Effector CD8-positive, alpha-beta T cell (primary cell): ENCODE measurements around the gene SCG2.

Experiments
- DNase-seq: peaks from one replicate; lab custom pipeline; 2025; lab: John Stamatoyannopoulos, UW
- total RNA-seq, 4 experiments: gene quantifications; one replicate each; lab custom pipeline; 2026; lab: John Stamatoyannopoulos, UW

The SCG2 gene, protein sequence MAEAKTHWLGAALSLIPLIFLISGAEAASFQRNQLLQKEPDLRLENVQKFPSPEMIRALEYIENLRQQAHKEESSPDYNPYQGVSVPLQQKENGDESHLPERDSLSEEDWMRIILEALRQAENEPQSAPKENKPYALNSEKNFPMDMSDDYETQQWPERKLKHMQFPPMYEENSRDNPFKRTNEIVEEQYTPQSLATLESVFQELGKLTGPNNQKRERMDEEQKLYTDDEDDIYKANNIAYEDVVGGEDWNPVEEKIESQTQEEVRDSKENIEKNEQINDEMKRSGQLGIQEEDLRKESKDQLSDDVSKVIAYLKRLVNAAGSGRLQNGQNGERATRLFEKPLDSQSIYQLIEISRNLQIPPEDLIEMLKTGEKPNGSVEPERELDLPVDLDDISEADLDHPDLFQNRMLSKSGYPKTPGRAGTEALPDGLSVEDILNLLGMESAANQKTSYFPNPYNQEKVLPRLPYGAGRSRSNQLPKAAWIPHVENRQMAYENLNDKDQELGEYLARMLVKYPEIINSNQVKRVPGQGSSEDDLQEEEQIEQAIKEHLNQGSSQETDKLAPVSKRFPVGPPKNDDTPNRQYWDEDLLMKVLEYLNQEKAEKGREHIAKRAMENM
- 0 to 0.10 (median 0.04) reads per million in 4 experiments for total RNA-seq

GRCh38 chr2:223601932-223602666 is at the start of gene SCG2:
TSS of gene SCG2 (minus strand) at chr2:223602361. CDS start at chr2:223599282, 3,079 bp downstream.
- DNase-seq = no peak

DNA sequence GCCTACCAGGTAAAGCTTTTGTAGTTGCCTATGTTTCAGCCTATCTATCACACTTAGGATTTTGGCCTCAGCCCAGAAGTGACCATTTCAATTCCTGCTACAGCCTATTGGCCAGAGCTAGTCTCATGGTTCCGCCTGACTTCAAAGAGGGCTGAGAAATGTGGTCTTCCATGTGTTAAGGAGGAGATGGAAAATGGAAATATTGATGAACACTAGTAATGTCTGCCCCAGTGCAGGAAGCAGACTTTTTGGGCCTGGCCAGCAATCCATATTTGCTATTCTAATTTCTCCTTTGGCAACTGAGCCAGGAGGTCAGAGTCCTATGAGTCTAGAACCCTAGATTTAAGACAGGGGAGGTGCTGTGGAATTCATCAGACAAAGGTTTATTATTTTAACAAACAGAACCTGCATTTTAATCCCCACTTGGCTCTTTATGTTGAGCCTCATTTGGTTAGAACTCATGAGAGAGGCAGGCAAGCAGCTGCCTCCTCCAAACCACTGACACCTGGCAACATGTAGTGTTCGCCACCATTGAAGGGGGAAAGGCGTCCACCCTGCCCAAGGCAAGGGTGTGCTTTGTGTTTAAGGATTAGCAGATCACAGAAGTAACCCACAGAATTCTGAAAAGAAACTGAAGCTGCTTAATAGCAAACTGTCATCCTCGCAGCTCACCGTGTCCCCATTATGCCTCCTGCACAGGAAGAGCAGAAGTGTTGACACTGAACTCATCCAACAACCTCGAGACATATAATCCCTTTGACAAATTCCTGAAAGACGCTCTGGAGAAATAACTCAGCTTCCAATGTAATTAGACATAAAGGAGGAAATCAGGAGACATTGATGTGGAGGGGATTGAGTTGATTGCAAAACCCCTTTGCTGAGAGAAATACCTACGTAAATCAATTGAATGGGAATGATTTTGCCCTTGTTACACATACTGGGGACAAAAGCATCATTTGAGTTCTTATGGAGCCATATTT is 47.7 kb upstream of the SCG2 start:
- DNase-seq = no peak

GRCh38 chr2:223648755-223649154 is 46.6 kb upstream of the SCG2 start:
- no peak for DNase-seq

DNA sequence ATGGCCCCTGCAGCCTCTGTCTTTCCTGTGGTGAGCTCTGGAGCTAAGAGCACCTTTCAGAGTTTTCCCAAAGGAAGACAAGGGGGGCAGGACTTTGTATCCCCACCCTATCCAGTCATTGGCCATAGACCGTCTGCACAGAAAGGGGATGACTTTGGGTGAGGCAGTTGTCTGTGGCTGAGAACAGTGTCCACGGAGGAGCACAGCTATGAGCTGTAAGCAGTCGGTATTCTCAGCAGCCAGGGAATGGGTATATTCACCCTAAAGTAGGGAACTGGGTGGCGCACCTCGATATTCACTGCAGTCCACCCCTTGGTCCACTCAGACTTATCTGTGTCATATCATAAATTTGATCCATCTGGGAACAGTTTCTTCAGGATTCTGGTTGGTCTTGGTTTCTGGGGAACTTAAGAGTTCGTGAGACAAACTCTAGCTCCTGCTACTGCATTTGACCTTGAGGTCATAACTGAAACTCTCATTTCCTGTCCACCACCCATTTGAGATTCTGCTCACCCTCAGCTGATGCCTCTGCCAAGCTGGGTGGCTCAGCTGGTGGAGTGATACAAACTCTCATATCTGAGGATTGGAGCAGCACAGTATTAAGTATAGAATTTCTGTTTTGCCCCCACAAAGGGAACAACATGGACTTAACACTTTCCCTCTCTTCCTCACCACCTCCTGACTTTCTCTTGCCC is 45.2 kb upstream of the SCG2 start:
- DNase-seq = no peak

- no peak for DNase-seq
Observed at GRCh38 chr2:223644136-223644535, 42.0 kb upstream of the SCG2 start.

DNA sequence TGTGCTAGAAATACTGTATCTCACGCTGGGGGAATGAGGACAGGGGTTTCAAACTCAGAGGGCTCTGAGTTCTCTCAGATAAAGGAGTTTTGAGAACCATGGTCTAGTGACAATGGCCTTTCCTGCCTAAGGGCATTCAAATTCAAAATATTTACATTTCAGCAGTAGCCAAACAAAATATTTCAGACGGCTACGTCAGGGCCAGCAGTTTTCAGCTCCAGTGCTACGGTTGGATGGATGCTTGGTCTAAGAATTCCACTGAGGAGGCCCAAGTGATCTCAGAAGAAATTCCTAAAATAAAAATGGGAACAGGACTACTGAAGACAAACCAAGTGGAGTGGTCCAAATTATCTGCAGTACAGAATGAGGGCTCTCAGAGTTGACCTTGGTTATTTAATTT is 41.1 kb upstream of the SCG2 start:
- DNase-seq = no peak

- DNase-seq = no peak
Observed at GRCh38 chr2:223642506-223642905, 40.3 kb upstream of the SCG2 start.

- DNase-seq = no peak
Observed at GRCh38 chr2:223641082-223641481, 38.9 kb upstream of the SCG2 start.

GRCh38 chr2:223635080-223635479 is 32.9 kb upstream of the SCG2 start:
- DNase-seq = no peak

- DNase-seq = no peak
Observed at GRCh38 chr2:223634238-223634637, 32.1 kb upstream of the SCG2 start.

GRCh38 chr2:223633656-223634055 is 31.5 kb upstream of the SCG2 start:
- DNase-seq = no peak

GRCh38 chr2:223632826-223633225 is 30.7 kb upstream of the SCG2 start:
- DNase-seq = no peak

- DNase-seq = no peak
Observed at GRCh38 chr2:223626716-223627115, 24.6 kb upstream of the SCG2 start.

GRCh38 chr2:223625652-223626051 is 23.5 kb upstream of the SCG2 start:
- DNase-seq = no peak

DNA sequence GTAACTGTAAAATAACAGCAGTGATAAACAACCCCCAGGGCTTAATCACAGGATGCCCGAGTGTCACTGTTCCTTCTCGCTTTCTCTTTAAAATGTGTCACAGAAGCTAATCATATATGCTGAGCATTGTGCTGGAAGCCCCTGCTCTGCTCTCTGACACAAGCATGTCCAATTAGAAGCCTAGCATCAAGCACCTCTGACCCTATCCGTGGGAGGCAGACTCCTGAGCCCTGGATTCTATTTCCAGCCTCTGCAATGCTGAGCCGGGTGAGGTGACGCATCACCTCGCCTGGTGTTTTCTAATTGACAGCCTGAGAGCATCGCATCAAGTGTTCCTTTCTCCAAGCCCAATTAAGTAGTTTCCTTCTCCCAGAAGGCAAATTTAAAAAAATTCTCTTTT is 19.7 kb upstream of the SCG2 start:
- no peak for DNase-seq

DNA sequence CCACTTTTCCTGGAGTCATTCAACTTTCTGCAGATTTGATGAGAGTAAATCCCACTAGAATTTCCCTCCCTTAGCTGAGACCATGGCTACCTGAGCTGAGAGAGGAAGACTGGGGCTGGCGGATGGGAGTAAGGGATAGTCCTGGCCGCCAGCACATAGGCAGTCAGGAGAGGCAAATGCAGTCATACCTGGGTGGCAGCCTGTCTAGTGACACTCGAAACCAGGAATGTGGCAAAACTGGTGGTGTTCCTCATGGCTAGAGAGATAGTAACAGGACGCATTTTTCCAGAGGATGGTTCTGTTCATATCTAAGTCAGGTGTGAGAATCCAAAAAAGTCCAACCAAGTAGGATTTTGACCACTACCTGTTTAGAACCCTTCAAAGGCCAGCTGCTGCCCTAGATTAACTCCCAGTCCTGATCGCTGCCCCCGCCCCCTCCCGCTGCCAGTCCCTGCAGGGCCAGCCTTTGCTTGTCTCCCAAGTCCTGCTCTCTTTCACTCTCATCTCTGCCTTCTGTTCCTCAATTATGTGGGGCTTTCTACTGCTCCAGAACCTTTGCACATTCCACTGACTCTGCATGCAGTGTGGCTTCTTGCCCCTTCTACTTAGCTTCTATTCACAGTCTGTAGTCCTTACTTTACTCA is 17.4 kb upstream of the SCG2 start:
- no peak for DNase-seq

GRCh38 chr2:223618172-223619035 is 16.2 kb upstream of the SCG2 start:
- no peak for DNase-seq

DNA sequence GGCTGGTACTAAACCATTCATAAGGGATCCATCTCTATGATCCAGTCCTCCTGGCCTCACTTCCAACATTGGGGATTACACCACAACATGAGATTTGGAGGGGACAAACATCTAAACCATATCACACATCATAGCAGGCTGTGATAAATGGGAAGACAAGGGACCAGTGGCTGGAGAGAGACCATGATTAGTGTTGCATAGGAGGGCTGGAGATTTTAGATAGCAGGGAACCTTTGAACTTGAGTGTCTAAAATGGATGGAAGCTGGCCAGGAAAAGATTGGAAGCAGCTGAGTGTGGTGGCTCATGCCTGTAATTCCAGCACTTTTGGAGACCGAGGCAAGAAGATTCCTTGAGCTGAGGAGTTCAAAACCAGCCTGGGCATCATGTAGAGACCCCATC is 12.4 kb upstream of the SCG2 start:
- no peak for DNase-seq
